ENCODE data around the gene B9D1.

The B9D1 gene

GRCh38 chr17:19302791-19303331, 59.7 kb downstream of the B9D1 start:
- no peak overlapping the region for H3K4me3 ChIP-seq (replicated peaks in 1 of 2; ENCODE audit: low read depth in 2 of 2, low read length in 2 of 2)
- DNase-seq (ENCODE audit: low read depth in 2 of 2), result no peak
- TF ChIP-seq CTCF (IDR thresholded peaks at IDR 0.05; ENCODE audit: low read depth, low read length), result no peak

GRCh38 chr17:19301973-19302372, 60.5 kb downstream of the B9D1 start:
- H3K4me3 ChIP-seq (replicated peaks in 1 of 2; ENCODE audit: low read depth in 2 of 2, low read length in 2 of 2), result no peak overlapping the region
- no peak for TF ChIP-seq CTCF (IDR thresholded peaks at IDR 0.05; ENCODE audit: low read depth, low read length)

GRCh38 chr17:19301274-19301951, 61.1 kb downstream of the B9D1 start:
- no peak for DNase-seq (ENCODE audit: low read depth in 2 of 2)
- no peak overlapping the region for H3K4me3 ChIP-seq (replicated peaks in 1 of 2; ENCODE audit: low read depth in 2 of 2, low read length in 2 of 2)
- no peak for TF ChIP-seq CTCF (IDR thresholded peaks at IDR 0.05; ENCODE audit: low read depth, low read length)

More at GRCh38 chr17:19301973-19302372, 60.5 kb downstream of the B9D1 start:
- no peak for DNase-seq (ENCODE audit: low read depth in 2 of 2)

GRCh38 chr17:19299866-19300265, 62.7 kb downstream of the B9D1 start:
- DNase-seq (ENCODE audit: low read depth in 2 of 2), result no peak
- no peak for TF ChIP-seq CTCF (IDR thresholded peaks at IDR 0.05; ENCODE audit: low read depth, low read length)
- H3K4me3 ChIP-seq (replicated peaks in 1 of 2; ENCODE audit: low read depth in 2 of 2, low read length in 2 of 2), result no peak overlapping the region

- H3K4me3 ChIP-seq (replicated peaks in 1 of 2; ENCODE audit: low read depth in 2 of 2, low read length in 2 of 2), result no peak overlapping the region
- no peak for TF ChIP-seq CTCF (IDR thresholded peaks at IDR 0.05; ENCODE audit: low read depth, low read length)
- DNase-seq (ENCODE audit: low read depth in 2 of 2), result no peak
Observed at GRCh38 chr17:19299214-19299747, 63.2 kb downstream of the B9D1 start.

GRCh38 chr17:19298569-19299213, 63.8 kb downstream of the B9D1 start:
- no peak overlapping the region for H3K4me3 ChIP-seq (replicated peaks in 1 of 2; ENCODE audit: low read depth in 2 of 2, low read length in 2 of 2)
- no peak for TF ChIP-seq CTCF (IDR thresholded peaks at IDR 0.05; ENCODE audit: low read depth, low read length)
- no peak for DNase-seq (ENCODE audit: low read depth in 2 of 2)

Data from cardiac fibroblast (primary cell).